HUES6 (cell line): ENCODE results near the gene NDUFS7.

Experiments used
- H3K27ac ChIP-seq: 2 replicates; pipeline ENCODE4 v1.7.0; 2013; ENCODE audit warnings: low read depth, mild to moderate bottlenecking, low read length, inconsistent platforms
- H3K27me3 ChIP-seq: 2 replicates; pipeline ENCODE4 v1.6.1; 2013; ENCODE audit warnings: low read length; ENCODE audit not compliant: control insufficient read depth, insufficient read depth
- H3K36me3 ChIP-seq: 2 replicates; pipeline ENCODE4 v1.6.1; 2013; ENCODE audit warnings: low read length; ENCODE audit not compliant: control insufficient read depth, insufficient read depth
- H3K4me1 ChIP-seq: 2 replicates; pipeline ENCODE4 v1.6.1; 2013; ENCODE audit warnings: low read length; ENCODE audit not compliant: control insufficient read depth, insufficient read depth
- H3K4me3 ChIP-seq: 2 replicates; pipeline ENCODE4 v1.5.1; 2013; ENCODE audit warnings: low read depth, low read length
- H3K9ac ChIP-seq: one replicate; pipeline ENCODE4 v1.6.1; 2013; ENCODE audit warnings: mild to moderate bottlenecking, low read length
- H3K9me3 ChIP-seq: 2 replicates; pipeline ENCODE4 v1.6.1; 2013; ENCODE audit warnings: low read depth, low read length; ENCODE audit not compliant: control insufficient read depth, insufficient read depth

The NDUFS7 gene

GRCh38 chr19:1383312-1384084 lies at the start of gene NDUFS7:
NDUFS7 (plus strand) TSS chr19:1383907; CDS start chr19:1383927, 20 bp downstream.
- H3K4me1 ChIP-seq, result peaks cover 6% of the 10 kb centered on the region; the same call in 1 of the 2 replicates
- peak within 1 kb of the TSS; percentile 90 for H3K9ac ChIP-seq
- H3K9me3 ChIP-seq, result no peaks in the 10 kb centered on the region
- H3K27me3 ChIP-seq, result no peaks in the 10 kb centered on the region
- peaks cover 3% of the 10 kb centered on the region; the same call in 1 of the 2 replicates for H3K36me3 ChIP-seq
- H3K4me3 ChIP-seq, result peak within 1 kb of the TSS; percentile 68
- peak within 1 kb of the TSS; percentile 57; the same call in 1 of the 2 replicates for H3K27ac ChIP-seq

- Histone ChIP-seq H3K27me3 (no peaks in the 10 kb centered on the region), H3K4me1 (peaks cover 6% of the 10 kb centered on the region; the same call in 1 of the 2 replicates), H3K27ac (no peak overlapping the region), H3K9ac (no peak overlapping the region), H3K36me3 (no peaks in the 10 kb centered on the region), H3K4me3 (no peak overlapping the region), H3K9me3 (no peaks in the 10 kb centered on the region)
Measured at GRCh38 chr19:1336079-1336684, 47.5 kb upstream of the NDUFS7 start.

GRCh38 chr19:1340681-1341469 lies 42.8 kb upstream of the NDUFS7 start:
- no peak overlapping the region for H3K4me3 ChIP-seq
- H3K9ac ChIP-seq, result no peak overlapping the region
- H3K27me3 ChIP-seq, result no peaks in the 10 kb centered on the region
- no peaks in the 10 kb centered on the region for H3K4me1 ChIP-seq
- no peaks in the 10 kb centered on the region for H3K9me3 ChIP-seq
- H3K36me3 ChIP-seq, result no peaks in the 10 kb centered on the region
- no peak overlapping the region for H3K27ac ChIP-seq

- Histone ChIP-seq H3K9ac (no peak overlapping the region), H3K36me3 (no peaks in the 10 kb centered on the region), H3K9me3 (no peaks in the 10 kb centered on the region), H3K27me3 (no peaks in the 10 kb centered on the region), H3K4me3 (no peak overlapping the region), H3K27ac (no peak overlapping the region), H3K4me1 (no peaks in the 10 kb centered on the region)
Measured at GRCh38 chr19:1343041-1343440, 40.7 kb upstream of the NDUFS7 start.

DNA sequence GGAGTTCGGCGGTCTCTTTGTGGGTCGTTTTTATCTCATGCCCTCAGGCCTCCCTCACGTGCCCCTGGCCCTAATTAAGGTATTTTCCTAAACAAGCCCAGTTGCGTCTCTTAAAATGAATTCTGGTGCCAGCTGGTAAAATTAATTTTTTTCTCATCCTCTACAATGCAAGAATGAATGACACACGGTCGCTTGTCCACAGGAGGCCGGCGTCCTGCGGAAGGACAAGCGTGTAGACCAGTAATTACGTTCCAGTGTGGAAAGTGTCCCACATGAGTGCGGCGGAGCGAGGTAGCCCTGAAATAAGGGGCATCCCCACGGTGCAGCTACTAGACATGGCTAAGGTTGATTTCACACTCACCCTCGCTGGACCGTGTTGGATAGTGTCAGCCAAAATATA lies 34.5 kb upstream of the NDUFS7 start:
- Histone ChIP-seq H3K27me3 (no peaks in the 10 kb centered on the region), H3K9me3 (no peaks in the 10 kb centered on the region), H3K36me3 (no peaks in the 10 kb centered on the region), H3K4me1 (no peaks in the 10 kb centered on the region), H3K9ac (no peak overlapping the region), H3K27ac (no peak overlapping the region), H3K4me3 (no peak overlapping the region)

DNA sequence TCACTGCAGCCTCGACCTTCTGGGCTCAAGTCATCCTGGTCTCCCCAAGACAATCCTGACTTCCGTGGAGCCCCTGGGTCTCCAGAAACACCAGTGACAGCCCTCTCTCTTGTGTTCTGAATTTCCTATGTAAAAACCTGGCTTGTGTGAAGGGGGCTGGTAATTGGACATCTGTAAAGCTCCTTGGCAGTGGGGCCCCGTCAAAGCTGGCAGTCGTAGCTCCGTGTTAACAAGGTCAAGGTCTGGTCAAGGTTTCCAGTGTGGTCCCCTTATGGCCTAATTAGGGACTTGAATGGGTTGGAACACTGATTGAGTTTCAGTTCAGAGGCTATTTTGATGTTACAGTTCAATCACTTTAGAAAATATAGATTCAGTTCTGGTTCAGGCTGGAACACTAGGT lies 32.8 kb upstream of the NDUFS7 start:
- H3K36me3 ChIP-seq, result no peaks in the 10 kb centered on the region
- no peak overlapping the region for H3K9ac ChIP-seq
- no peaks in the 10 kb centered on the region for H3K9me3 ChIP-seq
- H3K4me1 ChIP-seq, result peaks cover 3% of the 10 kb centered on the region; the same call in 1 of the 2 replicates
- no peak overlapping the region for H3K4me3 ChIP-seq
- no peak overlapping the region for H3K27ac ChIP-seq
- no peaks in the 10 kb centered on the region for H3K27me3 ChIP-seq

- Histone ChIP-seq H3K36me3 (no peaks in the 10 kb centered on the region), H3K27ac (no peak overlapping the region), H3K9ac (no peak overlapping the region), H3K4me3 (no peak overlapping the region), H3K27me3 (no peaks in the 10 kb centered on the region), H3K4me1 (peaks cover 9% of the 10 kb centered on the region), H3K9me3 (no peaks in the 10 kb centered on the region)
Measured at GRCh38 chr19:1351381-1351851, 32.3 kb upstream of the NDUFS7 start.

GRCh38 chr19:1353144-1353543 lies 30.6 kb upstream of the NDUFS7 start:
- Histone ChIP-seq H3K27me3 (no peaks in the 10 kb centered on the region), H3K27ac (no peak overlapping the region), H3K4me1 (peaks cover 24% of the 10 kb centered on the region), H3K36me3 (peaks cover under 1% of the 10 kb centered on the region; the same call in 1 of the 2 replicates), H3K4me3 (no peak overlapping the region), H3K9me3 (no peaks in the 10 kb centered on the region), H3K9ac (no peak overlapping the region)

DNA sequence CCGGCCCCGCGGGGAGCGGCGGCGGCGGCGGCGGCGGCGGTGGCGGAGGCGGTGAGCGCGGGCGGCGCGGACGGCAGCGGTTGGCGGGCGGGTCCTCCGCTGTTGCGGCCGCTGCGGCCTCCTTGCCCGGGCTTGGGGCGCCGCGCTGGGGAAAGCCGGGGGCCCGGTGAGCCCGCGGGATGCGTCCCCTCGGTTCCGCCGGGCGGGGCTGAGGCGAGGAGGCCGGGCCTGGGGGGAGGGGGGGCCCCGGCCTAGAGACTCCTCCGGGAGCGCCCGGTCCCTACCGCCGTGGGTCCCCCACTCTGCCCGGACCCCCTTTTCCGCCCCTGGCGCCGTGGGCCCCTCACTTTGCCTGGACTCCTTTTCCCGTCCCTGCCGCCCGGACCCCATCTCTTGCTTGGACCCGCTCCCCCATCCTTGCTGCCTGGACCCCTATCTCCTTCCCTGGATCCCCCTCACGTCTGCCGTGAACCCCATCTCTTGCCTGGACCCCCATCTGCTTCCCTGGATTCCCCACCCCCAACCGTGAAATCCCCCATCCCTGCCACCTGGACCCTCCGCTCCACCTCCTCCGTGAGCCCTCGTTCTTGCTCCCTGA lies 28.6 kb upstream of the NDUFS7 start:
- no peak overlapping the region for H3K27ac ChIP-seq
- H3K4me3 ChIP-seq, result peak overlapping the region; percentile 71
- peaks cover 19% of the 10 kb centered on the region for H3K36me3 ChIP-seq
- H3K4me1 ChIP-seq, result peaks cover 43% of the 10 kb centered on the region
- no peaks in the 10 kb centered on the region for H3K9me3 ChIP-seq
- H3K9ac ChIP-seq, result peak overlapping the region; percentile 68
- no peaks in the 10 kb centered on the region for H3K27me3 ChIP-seq

GRCh38 chr19:1355568-1356507 lies 27.9 kb upstream of the NDUFS7 start:
- Histone ChIP-seq H3K36me3 (peaks cover 27% of the 10 kb centered on the region), H3K4me3 (peak overlapping the region; percentile 71), H3K9me3 (no peaks in the 10 kb centered on the region), H3K27me3 (no peaks in the 10 kb centered on the region), H3K4me1 (peaks cover 51% of the 10 kb centered on the region), H3K9ac (peak overlapping the region; percentile 68), H3K27ac (no peak overlapping the region)
